GM10266 (cell line): ENCODE measurements around the gene SPDYE4.
A peak's percentile ranks its signal among the peaks of the same experiment; 100 is the strongest.

Source experiments
- DNase-seq: peaks from one replicate; pipeline ENCODE4 v3.0.0; 2012; ENCODE audit errors: extremely low spot score
- CTCF ChIP-seq: IDR thresholded peaks from 2 replicates; pipeline ENCODE4 v1.5.1; 2012; ENCODE audit warnings: mild to moderate bottlenecking, low read depth; ENCODE audit not compliant: control insufficient read depth, insufficient read depth; ENCODE audit errors: missing control alignments

Gene SPDYE4

GRCh38 chr17:8755590-8756255, 2.6 kb downstream of the SPDYE4 start:
- DNase-seq, result no peak
- TF ChIP-seq CTCF, result no peak

- TF ChIP-seq CTCF, result no peak
- DNase-seq, result no peak
Observed at GRCh38 chr17:8754890-8755289, 3.5 kb downstream of the SPDYE4 start.

- TF ChIP-seq CTCF, result peak; percentile 57
- no peak for DNase-seq
Observed at GRCh38 chr17:8753976-8754440, 4.3 kb downstream of the SPDYE4 start.

GRCh38 chr17:8753136-8753975, 5.0 kb downstream of the SPDYE4 start:
- TF ChIP-seq CTCF, result no peak
- no peak for DNase-seq

- TF ChIP-seq CTCF, result no peak
- no peak for DNase-seq
Observed at GRCh38 chr17:8749616-8750015, 8.7 kb downstream of the SPDYE4 start.

GRCh38 chr17:8747742-8748141, 10.6 kb downstream of the SPDYE4 start:
- no peak for DNase-seq
- no peak for TF ChIP-seq CTCF
